Hypothalamus (tissue), 51 donors: ENCODE data around the gene CTAG1B.
"Not testable (repeated sequence)": the region's sequence is repeated elsewhere in the genome, so short reads cannot be mapped to it uniquely, and the experiment has no call there.

Experiments
- DNase-seq, 51 donors: peaks; one replicate each; lab custom pipeline; 2025; lab: John Stamatoyannopoulos, UW

Gene CTAG1B

GRCh38 chrX:154619182-154619581 is at the start of gene CTAG1B:
TSS of gene CTAG1B (minus strand) at chrX:154619282. CDS start at chrX:154619218, 64 bp downstream.
- DNase-seq = not testable (repeated sequence)

DNA sequence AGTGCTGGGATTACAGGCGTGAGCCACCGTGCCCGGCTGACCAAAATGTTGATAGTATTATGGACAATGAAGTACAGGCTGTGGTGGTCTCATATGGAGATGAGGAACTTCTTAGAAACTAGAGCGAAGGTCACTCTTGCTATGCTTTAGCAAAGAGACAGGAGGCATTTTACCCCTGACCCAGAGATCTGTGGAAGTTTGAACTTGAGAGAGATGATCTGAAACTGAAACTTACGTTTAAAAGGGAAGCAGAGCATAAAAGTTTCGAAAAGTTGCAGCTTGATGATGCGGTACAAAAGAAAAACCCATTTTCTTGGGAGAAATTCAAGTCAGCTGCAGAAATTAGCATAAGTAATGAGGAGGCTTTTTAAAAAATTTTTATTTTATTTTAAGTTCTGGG is 42.8 kb upstream of the CTAG1B start:
- no peak for DNase-seq

DNA sequence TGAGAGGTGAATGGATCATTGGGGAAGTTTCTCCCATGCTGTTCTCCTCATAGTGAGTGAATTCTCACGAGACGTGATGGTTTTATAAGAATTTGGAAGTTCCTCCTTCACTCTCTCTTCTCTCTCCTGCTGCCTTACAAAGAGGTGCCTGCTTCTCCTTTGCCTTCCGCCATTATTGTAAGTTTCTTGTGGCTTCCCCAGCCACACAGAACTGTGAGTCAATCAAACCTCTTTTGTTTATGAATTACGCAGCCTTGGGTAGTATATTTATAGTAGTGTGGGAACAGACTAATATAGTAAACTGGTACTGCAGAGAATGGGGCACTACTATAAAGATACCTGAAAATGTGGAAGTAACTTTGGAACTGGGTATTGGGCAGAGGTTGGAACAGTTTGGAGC is 42.1 kb upstream of the CTAG1B start:
- no peak for DNase-seq

DNA sequence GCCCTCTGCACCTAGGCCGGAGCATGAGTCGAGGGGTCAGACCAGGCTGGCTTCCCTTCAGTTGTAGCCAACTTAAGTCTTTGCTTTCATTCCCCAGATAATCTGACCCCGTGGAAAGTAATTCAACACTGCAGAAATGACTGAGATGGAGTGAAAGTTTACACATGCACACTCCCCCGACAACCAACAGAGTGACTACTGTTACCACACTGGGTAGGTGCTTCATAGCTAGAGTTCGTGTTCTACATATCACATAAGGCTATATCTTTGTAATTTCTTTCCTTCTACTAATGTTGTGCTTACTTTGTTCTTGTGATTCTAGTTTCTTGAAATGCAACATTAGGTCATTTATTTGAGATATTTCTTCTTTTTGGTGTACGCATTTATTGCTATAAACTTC is 41.5 kb upstream of the CTAG1B start:
- DNase-seq = no peak

- no peak for DNase-seq
These were observed 39.9 kb upstream of the CTAG1B start for GRCh38 chrX:154658957-154659356.

DNA sequence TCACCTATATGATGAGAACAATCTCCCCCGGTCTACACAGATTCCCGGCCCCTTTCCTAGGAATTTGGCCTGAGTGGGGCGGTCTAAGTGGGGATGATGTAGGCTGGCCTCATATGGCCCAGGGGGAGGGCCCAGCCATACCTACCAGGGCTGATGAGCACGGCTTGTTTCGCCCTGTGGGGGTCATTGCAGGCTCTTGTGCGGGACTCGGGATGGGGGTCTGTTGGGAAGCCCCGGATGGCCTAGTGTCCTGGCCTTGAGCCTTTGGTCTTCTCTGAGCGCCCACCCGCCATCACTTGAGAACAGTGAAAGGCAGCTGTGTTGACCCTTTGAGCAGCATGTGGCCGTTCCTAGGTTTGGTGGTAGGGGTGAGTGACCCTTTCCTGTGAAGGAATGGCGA is 39.1 kb upstream of the CTAG1B start:
- no peak for DNase-seq

- no peak for DNase-seq
These were observed 38.2 kb upstream of the CTAG1B start for GRCh38 chrX:154657226-154657805.

DNA sequence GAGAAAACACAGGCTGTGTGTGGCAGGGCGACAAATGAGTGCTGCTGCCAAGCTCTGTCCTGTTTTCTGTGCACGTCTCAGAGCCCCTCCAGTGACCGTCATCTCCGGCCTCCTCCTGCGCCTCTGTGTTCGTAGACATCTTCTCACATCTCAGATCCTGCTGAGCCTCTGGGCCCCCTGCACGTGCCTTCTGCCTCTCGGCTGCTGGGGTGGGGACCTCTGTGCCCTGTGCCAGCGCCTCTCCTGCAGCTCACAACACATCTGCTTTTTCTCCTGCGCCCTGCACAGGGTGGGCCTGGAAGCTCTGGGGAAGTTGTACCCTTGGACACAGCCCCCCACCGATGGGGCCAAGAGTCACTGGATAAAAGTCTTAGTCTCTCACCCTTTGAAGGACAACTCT is 36.7 kb upstream of the CTAG1B start:
- no peak for DNase-seq

DNA sequence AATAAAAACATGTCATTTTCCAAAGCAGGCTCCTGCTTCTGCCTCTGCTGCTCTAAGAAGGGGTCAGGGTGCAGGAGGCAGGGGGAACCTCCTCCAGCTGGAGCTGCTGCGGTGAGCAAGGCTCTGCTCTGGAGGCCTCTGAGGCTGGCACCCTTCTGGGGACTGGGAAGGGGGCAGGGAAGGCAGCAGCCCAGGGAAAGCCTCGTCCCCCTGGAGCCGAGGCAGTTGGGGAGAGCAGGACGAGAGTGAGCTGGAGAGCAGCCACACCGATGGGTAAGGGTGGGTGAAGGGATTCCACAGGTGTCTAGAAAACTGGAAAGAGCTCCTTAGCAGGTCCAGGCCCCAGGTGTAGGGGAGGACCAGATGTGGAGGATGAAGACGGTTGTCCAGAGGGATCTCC is 36.3 kb upstream of the CTAG1B start:
- DNase-seq = no peak

DNA sequence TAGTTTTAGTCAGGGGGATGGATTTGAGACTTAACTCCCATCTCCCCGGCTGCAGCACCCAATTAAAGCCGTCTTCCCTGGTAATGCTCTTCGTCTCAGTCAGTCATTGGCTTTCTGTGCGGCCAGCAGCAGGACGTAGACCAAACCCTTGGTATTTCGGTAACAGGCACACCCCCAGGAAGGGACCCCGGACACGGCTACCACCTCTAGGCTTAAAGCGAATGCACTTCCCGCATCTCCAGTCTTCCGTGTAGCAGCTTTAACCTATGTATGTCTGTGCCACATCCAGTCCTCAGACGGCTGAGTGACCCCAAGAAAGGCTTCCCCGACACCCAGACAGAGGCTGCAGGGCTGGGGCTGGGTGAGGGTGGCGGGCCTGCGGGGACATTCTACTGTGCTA is 35.8 kb upstream of the CTAG1B start:
- no peak for DNase-seq

DNA sequence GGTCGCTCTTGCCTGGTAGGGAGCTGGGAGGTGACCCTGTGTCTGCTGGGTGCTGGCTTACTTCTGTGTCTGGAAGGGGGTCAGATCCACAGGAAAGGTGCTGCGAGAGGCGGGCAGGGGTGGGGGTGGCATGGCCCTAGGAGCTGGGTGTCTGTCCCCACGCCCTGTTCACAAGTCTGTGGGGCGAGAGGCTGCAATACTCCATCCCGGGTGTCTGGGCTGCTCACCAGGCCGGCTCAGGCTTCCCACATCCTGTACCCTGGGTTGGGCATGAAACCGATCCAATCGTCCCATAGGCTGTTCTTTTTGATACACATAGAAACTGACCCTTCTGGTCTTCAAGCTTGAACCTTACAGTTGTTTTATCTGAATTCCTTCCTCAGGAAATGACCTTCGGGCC is 35.3 kb upstream of the CTAG1B start:
- DNase-seq = no peak

DNA sequence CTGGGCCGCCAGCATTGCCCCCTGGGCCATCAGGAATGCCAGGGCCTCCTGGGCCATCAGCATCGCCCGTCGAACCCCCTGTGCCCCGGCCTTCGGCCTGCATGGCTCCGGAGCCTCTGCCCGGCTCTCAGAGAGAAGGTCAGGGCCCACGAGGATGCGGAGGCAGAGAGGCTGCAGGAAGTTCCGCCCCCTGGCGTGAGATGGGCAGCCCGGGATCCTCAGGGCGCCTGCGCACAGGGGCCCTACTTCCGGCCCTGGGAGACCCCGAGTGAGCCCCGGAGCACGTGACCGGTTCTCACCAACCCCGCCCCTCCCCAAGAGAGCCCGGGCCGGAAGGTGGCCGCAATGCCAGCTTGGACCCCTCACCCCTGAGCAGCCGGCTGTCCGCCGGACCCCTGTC is 34.3 kb upstream of the CTAG1B start, which contains the start of gene CTAG2:
TSS of gene CTAG2 (minus strand) at position 167 of the 400 bp plus-strand sequence. CDS start at position 103, 64 bp downstream.
- not testable (repeated sequence) for DNase-seq

- DNase-seq = no peak
These were observed 33.9 kb upstream of the CTAG1B start for GRCh38 chrX:154653048-154653401.

- DNase-seq = no peak
These were observed 33.4 kb upstream of the CTAG1B start for GRCh38 chrX:154652311-154653047.

DNA sequence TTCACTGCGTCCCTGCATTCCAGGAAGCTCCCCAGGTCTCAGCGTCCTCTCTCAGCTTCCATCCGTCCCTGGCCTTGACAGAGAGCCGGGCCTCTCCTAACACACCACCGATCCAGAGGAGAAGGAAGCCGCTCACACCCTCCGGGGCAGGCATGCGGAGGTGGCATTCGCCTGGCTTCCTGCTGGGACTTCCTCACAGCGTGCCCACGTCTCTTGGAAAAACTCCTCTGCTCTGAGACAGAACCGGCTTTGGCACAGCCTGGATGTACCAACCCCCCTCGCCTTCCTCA is 31.1 kb upstream of the CTAG1B start:
- no peak for DNase-seq

- no peak for DNase-seq
These were observed 30.6 kb upstream of the CTAG1B start for GRCh38 chrX:154649503-154650220.

DNA sequence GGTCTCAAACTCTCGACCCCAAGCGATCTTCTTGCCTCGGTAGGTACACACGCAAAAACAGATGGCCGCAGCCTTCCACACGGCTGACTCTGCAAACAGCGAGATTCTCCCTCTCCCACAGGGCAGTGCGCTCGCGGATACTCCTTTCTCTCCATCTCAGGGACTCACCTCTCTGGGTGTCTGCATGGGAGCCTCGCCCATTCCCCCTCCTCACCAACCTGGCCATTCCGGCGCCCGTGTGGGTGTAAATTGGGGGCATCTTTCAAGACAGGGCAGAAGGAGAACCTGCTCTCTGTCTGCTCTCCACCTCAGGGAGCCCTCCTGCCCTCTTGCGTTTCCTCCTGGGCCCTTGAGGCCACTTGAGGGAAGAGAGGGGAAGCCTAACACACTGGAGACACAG is 29.8 kb upstream of the CTAG1B start:
- no peak for DNase-seq

GRCh38 chrX:154645745-154646378 is 26.8 kb upstream of the CTAG1B start:
- DNase-seq = not testable (repeated sequence)

DNA sequence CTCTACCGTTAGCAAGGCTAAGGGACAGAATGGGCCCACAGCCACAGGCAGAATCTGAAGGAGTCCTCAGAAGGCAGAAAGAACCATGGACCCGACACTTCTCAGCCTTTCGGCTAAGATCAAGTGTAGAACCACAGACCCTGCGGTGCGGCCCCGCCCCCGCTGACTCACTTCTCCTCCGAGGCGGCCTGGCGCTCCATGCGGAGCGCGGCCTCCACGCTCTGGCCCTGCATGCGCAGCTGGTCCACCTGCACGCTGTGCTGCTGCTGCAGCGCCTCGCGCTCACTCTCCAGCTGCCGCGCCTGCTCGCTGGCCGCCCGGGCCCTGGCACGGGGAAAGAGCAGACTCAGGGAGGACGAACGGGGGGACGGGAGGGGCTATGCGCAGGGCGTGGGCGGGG is 24.6 kb upstream of the CTAG1B start:
- not testable (repeated sequence) for DNase-seq

- not testable (repeated sequence) for DNase-seq
These were observed 22.7 kb upstream of the CTAG1B start for GRCh38 chrX:154641740-154642139.

DNA sequence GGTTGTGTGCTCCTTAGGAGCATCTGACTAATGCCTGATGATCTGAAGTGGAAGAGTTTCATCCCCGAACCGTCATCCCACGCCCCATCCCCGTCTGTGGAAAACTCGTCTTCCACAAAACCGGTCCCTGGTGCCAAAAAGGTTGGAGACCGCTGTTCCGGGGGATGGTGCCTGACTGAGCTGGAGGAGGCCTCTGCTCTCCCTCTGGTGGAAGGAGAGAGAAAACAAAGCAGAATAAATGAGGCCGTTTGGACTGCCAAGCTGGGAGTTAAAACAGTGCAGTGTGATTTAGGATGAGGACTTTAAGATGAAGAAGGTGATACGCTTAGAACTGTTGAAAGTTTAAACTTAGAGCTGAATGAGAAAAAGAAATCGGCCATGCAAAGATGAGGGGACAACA is 14.6 kb upstream of the CTAG1B start:
- not testable (repeated sequence) for DNase-seq

DNA sequence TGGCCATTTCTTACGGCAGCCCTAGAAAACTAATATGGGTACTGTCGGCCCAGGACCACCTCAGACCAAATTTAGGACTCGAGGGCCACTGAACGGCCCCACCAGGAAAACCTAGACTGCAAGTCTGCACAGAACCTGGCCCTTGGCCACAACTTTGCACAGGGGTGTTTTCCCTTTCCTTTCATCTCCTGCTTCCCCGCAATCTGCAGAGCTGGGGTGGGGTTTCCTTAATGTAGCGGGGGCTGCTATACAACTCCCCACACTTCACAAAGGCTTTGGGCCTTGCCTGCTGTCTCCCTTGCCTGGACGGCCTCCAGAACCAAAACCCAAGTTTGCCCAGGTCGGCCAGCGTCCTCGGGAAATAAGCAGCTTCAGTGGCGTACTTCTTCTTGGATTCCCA is 11.9 kb upstream of the CTAG1B start:
- DNase-seq = not testable (repeated sequence)
